Fibroblast of the aortic adventitia (primary cell): ENCODE data around the gene ATOH8. TPM values are rescaled to one million over a fixed set of nuclear protein-coding genes. Genes with fewer than 3 reads are reported as not detected.

Experiments
- DNase-seq: peaks from one replicate; pipeline ENCODE4 v3.0.0-alpha.2; 2010; ENCODE audit warnings: low read depth
- H3K4me3 ChIP-seq: 2 replicates; pipeline ENCODE4 v1.5.1; 2011; ENCODE audit warnings: low read depth, mild to moderate bottlenecking, control low read depth, low read length, moderate library complexity
- total RNA-seq: library from RNA; depleted of rRNA; stranded (reverse); fragments of >200 nt; gene quantifications from 2 replicates; pipeline ENCODE4 v1.2.3, GENCODE V29; 2012; ENCODE audit warnings: low replicate concordance
- TF ChIP-seq, protein P1 (sequence below): IDR thresholded peaks from 2 replicates; pipeline ENCODE4 v1.5.1; 2011; ENCODE audit warnings: mild to moderate bottlenecking, low read length, control low read depth, inconsistent platforms; ENCODE audit not compliant: insufficient read depth

ATOH8 gene
- total RNA-seq, 1 donor: 17.0 TPM

DNA sequence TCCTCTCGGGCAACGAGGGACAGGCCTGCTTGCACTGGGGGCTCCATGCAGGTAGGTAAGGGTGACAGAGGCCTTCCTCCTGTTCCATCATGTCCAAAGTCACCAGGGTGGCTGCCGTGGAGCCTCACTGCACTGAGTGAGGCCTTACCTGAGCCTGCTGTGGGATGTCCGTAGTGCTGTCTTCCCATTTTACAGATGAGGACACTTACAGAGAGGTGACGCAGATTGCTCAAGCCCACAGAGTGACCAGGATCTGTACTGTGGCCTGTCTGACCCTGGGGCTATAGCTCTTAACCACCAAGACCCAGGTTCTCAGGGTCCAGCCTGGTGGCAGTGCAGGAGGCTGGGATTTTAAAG, 5.4 kb downstream of the ATOH8 start:
- DNase-seq: no peak
- H3K4me3 ChIP-seq: no peak overlapping the region
- TF ChIP-seq, protein P1, sequence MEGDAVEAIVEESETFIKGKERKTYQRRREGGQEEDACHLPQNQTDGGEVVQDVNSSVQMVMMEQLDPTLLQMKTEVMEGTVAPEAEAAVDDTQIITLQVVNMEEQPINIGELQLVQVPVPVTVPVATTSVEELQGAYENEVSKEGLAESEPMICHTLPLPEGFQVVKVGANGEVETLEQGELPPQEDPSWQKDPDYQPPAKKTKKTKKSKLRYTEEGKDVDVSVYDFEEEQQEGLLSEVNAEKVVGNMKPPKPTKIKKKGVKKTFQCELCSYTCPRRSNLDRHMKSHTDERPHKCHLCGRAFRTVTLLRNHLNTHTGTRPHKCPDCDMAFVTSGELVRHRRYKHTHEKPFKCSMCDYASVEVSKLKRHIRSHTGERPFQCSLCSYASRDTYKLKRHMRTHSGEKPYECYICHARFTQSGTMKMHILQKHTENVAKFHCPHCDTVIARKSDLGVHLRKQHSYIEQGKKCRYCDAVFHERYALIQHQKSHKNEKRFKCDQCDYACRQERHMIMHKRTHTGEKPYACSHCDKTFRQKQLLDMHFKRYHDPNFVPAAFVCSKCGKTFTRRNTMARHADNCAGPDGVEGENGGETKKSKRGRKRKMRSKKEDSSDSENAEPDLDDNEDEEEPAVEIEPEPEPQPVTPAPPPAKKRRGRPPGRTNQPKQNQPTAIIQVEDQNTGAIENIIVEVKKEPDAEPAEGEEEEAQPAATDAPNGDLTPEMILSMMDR: no peak

DNA sequence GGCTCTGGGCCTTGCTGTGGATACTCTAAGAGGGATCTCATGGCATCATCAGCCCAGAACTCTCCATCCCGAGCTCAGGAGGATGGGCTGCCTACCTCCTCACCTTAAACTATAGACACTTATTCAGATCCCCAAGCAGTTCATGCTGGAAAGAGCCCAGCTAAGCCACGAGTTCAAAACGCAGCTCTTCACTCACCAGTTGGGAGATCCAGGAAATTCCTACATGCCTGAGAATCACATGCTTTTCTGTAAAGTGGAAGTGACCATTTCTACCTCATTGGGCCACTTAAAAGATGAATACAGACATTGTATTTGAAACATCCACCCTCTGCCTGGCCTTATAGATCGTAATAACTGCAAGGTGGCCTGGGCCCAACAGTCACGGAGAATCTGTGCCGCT, 6.6 kb downstream of the ATOH8 start:
- DNase-seq: peak; percentile 74
- no peak overlapping the region for H3K4me3 ChIP-seq
- TF ChIP-seq, protein P1: no peak

DNA sequence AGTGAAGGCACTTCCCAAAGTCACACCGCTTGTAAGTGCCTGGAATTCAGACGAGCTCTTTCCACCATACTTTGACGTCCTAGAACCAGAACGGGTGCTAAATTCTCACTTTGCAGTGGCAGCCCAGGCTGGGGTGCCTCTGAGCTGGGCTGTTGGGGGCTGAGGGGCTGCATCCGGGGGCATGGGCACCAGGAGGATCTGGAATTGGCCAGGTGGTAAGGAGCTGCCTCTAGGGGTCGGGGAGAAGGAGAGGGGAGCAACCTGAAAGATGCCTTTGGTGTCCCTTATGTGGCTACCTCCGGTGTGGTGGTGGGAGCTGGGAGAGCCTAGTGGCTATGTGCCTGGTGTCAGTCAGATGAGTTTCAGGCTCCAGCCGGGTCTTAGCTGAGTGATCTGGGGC, 7.1 kb downstream of the ATOH8 start:
- TF ChIP-seq, protein P1: no peak
- H3K4me3 ChIP-seq: no peak overlapping the region
- DNase-seq: no peak

DNA sequence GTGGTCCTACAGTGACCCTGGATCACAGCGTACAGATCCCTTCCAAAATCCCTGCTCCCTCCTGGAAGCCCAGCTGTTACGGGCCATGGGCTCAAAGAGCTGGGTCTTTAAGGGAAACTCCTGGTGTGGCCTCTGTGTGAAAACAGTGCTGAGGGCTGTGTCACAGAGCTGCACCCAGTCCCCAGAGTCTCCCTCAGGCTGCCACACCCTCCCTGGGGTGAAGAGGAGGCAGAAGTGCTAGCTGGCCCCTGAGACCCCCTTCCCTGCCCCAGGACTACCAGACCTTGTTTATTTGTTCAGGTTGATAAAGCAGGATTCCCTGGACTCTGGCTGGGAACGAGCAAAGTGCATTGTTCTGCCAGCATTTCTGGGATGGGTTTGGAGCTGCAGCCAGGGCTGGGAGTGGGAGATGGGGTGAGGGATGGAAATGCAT, 7.7 kb downstream of the ATOH8 start:
- TF ChIP-seq, protein P1: no peak
- DNase-seq: no peak
- H3K4me3 ChIP-seq: no peak overlapping the region

DNA sequence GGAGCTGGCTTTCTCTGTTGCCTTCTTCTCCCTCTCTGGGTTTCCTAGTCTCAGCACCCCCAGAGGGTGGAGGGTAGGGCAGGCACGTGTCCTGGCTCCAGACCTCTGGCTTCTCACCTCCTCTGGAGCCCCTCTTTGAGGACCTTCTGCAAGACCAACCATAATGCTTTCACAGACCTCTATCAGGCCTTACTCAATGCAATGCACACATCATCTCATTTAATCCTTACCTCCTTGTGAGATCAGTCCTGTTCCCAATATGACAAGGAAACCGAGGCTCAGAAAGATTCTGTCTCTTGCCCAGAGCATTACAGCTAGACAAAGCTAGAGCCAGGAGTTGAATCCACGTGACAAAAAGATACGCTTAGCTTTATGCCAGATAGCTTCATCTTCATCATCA, 8.2 kb downstream of the ATOH8 start:
- TF ChIP-seq, protein P1: no peak
- no peak overlapping the region for H3K4me3 ChIP-seq
- DNase-seq: no peak

DNA sequence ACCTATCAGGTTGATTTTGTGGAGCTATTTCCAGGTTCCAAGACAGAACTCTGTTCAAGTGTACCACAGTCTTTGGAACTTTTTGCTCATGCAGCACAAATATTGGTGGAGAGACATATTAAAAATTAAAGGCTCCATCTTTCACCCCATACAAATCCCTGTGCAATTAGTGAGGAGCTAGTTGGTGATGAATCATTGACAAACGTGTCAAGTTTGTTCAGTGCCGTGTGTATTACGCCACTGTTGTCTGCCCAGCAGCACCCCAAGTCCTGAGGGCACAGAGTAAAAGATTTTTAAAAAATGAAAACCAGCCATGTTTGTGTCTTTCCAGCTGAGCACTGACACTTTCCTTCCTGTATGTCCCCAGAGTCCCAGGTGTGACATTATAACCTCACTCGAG, 9.3 kb downstream of the ATOH8 start:
- TF ChIP-seq, protein P1: no peak
- no peak overlapping the region for H3K4me3 ChIP-seq
- no peak for DNase-seq

DNA sequence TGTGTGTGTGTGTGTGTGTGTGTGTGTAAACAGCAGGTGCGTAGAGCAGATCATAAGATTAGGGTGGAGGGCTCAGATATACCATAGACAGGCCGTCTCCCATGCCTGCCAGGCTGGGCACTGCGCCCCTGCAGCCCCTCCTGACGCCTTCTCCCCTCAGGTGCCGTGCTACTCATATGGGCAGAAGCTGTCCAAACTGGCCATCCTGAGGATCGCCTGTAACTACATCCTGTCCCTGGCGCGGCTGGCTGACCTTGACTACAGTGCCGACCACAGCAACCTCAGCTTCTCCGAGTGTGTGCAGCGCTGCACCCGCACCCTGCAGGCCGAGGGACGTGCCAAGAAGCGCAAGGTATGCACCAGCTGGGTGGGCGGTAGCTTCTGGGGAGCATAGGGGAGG, 10.0 kb downstream of the ATOH8 start:
- TF ChIP-seq, protein P1: no peak
- no peak for DNase-seq

More for the DNA sequence above, 10.0 kb downstream of the ATOH8 start:
- no peak overlapping the region for H3K4me3 ChIP-seq
